ENCODE data around the gene LRRC26.

Gene LRRC26

GRCh38 chr9:137181680-137182079 is 11.8 kb upstream of the LRRC26 start:
- no peak for DNase-seq

GRCh38 chr9:137180491-137180890 is 10.6 kb upstream of the LRRC26 start:
- no peak for DNase-seq

DNA sequence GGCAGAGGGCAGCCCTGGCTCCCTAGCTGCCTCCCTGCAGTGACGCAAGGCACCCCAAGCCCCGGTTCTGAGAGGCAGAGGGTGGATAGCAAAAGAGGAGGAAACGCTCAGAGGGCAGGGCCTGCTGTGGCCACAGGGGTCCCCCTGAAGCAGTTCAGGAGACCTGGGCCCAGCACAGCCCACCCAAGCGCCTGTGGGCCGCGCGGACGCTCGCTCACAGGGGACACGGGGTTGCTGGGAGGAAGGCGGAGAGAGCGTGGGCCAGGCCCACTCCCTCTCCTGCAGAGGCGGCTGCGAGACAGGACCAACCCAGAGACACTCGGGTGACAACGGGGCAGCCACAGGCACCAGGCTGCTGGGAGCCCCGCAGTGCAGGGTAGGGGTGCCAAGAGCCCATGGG is 9.9 kb upstream of the LRRC26 start:
- DNase-seq: no peak

DNA sequence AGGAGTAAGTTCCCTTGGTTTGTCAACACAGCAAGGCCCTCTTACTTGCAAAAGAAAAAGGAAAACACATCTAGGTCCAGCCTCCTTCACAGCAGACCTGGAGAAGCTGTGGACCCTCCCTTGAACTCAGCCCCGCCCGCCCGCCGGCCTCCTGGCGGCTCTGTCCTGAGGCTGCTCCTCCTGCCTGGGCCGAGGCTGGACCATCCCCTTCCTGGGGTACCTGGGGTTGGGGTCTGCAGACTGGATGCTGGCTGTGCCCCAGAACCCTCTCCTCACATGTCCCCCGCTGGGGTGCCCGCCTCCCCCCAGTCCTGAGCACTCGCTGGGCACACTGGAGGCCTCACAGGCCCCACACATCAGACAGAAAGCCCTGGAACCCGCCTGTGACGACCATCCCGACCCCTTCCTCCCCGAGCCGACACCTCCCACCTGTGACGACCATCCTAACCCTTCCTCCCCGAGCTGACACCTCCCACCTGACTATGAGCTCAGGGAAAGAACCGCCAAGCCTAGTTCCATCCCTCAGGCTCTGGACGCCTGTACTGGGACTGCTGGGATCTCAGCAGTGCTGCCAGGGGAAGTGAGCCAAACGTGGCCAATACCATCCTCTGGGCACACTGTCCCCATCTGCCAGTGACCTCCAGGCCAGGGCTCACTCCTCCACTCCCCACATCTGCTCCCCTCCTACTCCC is 9.2 kb upstream of the LRRC26 start:
- DNase-seq: no peak

GRCh38 chr9:137178201-137178938 is 8.5 kb upstream of the LRRC26 start:
- no peak for DNase-seq

DNA sequence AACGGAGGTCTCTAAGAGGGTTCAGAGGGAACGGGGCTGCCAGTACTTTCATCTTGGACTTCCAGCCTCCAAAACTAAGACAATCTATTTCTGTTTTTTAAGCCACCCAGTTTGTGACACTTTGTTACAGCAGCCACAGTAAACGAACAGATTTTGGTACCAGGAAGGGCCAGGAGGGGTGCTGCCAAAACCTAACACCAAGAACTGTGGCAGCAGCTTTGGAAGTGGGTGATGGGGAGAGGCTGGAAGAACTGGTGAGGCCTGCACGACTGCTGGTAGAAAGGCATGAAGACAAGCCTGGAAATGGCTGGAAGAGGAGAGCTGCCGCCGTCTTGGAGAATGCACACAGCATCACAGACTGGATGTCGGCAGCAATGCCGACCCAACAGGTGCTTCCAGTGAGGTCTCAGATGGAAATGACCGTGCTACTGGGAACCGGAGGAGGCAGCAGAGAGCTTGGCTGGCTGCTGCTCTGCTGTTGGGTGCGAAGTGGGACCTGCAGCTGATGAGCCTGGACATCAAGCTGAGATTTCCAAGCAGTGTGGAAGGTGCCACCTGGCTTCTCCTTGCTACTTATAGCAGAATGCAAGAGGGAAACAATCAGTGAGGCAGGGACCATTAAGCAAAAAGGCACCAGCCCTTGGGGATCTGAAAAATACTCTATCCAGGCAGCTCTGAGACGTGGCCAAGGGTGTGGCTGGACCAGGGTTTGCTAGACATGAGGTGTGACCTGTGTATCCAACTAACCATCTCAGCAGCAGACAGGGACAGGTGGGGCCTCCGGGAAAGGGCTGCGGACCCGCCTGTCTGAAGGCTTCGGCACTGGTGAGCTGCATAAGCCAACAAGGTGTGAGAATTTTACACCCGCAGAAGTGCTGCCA is 6.7 kb upstream of the LRRC26 start:
- peak in 1 of 6 experiments; percentile 17 for DNase-seq

DNA sequence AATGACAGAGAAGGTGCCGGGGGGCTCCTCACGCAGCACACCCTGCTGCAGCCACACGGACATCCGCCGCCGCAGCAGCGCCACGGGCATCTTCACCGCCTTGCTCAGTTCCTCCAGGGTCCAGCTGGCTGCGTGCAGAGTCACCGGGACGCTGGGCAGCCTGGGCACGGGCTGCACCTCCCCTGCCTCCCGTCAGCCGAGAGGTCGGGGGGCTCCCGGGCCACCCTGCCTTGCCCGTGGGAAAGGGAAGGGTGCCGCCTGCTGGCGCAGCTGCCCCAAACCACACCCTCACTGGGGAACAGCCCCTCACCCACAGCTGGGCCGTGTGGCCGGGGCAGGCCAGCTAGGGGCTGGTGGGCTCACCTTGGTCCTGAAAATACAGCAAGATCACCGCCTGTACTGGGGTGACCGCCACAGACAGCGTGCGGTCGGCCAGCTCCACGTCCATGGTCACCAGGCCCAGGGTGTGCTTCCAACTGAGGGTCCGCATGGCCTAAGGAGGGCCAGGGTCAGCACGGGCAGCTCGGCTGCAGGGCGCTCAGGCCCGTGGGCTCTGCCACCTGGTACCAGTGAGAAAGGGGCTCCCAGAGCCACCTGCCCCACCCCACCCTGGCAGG is 5.6 kb upstream of the LRRC26 start:
- peak in 1 of 6 experiments; percentile 5 for DNase-seq

GRCh38 chr9:137174722-137175293 is 5.0 kb upstream of the LRRC26 start:
- DNase-seq: peak in 1 of 6 experiments; percentile 13

GRCh38 chr9:137173796-137174664 is 4.2 kb upstream of the LRRC26 start:
- DNase-seq: no peak

- no peak for DNase-seq
Observed at GRCh38 chr9:137172901-137173795, 3.3 kb upstream of the LRRC26 start.

- DNase-seq: no peak
Observed at GRCh38 chr9:137171149-137171900, 1.5 kb upstream of the LRRC26 start.

DNA sequence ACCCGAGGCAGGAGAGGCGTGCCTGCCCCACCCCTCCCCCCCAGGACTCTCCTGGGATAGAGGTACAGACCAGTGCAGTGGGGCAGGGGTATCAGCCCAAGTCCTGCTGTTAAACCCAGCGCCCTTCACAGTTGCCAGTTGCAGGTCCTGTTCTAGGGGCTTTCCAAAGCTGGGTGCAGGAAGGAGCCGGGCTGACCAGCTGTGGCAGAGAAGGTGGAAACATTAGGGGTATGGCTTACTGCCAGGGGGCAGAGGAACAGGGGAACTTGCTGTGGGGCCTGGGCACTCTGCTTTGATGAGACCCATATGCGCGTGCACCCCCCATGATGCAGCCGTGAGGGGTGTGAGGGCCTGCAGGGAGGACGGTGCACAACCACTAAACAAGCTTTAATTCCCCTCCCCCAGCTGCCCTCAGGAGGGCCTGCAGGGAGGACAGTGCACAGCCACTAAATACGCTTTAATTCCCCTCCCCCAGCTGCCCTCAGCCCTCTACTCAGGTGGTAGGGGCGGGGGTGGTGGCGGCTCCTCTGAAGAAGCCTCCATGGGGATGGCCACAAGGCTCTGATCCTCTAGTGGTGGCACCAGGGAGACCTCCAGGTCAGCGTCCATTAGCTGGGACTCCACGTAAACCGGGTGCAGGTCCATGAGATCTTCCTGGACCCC is 766 bp upstream of the LRRC26 start:
- no peak for DNase-seq

- no peak for DNase-seq
Observed at GRCh38 chr9:137168904-137169856, 671 bp downstream of the LRRC26 start.

DNA sequence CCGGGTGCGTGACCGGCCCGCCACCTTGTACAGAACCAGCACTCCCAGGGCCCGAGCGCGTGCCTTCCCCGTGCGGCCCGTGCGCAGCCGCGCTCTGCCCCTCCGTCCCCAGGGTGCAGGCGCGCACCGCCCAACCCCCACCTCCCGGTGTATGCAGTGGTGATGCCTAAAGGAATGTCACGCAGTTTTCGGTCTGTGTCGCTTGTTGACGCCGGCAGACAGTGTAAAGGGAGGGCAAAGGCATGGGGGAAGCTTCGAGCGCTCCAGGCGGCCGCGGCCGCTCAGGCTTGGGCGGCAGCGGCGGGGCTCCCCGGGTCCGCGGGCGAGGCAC is 1.3 kb downstream of the LRRC26 start:
- DNase-seq: no peak

DNA sequence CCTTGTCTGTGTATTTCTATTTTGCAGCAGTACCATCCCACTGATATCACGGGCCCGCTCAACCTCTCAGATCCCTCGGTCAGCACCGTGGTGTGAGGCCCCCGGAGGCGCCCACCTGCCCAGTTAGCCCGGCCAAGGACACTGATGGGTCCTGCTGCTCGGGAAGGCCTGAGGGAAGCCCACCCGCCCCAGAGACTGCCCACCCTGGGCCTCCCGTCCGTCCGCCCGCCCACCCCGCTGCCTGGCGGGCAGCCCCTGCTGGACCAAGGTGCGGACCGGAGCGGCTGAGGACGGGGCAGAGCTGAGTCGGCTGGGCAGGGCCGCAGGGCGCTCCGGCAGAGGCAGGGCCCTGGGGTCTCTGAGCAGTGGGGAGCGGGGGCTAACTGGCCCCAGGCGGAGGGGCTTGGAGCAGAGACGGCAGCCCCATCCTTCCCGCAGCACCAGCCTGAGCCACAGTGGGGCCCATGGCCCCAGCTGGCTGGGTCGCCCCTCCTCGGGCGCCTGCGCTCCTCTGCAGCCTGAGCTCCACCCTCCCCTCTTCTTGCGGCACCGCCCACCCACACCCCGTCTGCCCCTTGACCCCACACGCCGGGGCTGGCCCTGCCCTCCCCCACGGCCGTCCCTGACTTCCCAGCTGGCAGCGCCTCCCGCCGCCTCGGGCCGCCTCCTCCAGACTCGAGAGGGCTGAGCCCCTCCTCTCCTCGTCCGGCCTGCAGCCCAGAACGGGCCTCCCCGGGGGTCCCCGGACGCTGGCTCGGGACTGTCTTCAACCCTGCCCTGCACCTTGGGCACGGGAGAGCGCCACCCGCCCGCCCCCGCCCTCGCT is 1.9 kb downstream of the LRRC26 start:
- DNase-seq: no peak

DNA sequence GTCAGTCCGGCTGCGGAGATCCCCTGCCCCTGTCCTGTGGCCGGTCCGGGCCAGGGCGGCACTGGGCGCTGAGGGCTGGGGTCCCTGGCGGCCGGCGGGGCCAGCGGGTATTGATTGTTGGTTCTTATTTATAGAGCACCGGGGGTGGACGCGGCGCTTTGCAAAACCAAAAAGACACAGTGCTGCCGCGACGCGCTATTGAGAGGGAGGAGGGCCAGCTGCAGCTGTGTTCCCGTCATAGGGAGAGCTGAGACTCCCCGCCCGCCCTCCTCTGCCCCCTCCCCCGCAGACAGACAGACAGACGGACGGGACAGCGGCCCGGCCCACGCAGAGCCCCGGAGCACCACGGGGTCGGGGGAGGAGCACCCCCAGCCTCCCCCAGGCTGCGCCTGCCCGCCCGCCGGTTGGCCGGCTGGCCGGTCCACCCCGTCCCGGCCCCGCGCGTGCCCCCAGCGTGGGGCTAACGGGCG is 2.5 kb downstream of the LRRC26 start:
- no peak for DNase-seq

Measured in stimulated activated naive CD4-positive, alpha-beta T cell (primary cell).